Hematopoietic multipotent progenitor cell (in vitro differentiated cells): ENCODE measurements around the gene DEGS2. TPM values are rescaled to one million over a fixed set of nuclear protein-coding genes. Genes with fewer than 3 reads are reported as not detected.

Source experiments
- DNase-seq, 3 donors: peaks; one replicate each; pipeline ENCODE4 v3.0.0-alpha.2; 2011 to 2015; ENCODE audit warnings: low read depth in 2 of 3, low spot score in 2 of 3
- total RNA-seq: library from RNA; depleted of rRNA; stranded (reverse); fragments of >200 nt; gene quantifications from one replicate; pipeline ENCODE4 v1.2.3, GENCODE V29; 2012

The DEGS2 gene
- total RNA-seq, 1 donor: 12.4 TPM

DNA sequence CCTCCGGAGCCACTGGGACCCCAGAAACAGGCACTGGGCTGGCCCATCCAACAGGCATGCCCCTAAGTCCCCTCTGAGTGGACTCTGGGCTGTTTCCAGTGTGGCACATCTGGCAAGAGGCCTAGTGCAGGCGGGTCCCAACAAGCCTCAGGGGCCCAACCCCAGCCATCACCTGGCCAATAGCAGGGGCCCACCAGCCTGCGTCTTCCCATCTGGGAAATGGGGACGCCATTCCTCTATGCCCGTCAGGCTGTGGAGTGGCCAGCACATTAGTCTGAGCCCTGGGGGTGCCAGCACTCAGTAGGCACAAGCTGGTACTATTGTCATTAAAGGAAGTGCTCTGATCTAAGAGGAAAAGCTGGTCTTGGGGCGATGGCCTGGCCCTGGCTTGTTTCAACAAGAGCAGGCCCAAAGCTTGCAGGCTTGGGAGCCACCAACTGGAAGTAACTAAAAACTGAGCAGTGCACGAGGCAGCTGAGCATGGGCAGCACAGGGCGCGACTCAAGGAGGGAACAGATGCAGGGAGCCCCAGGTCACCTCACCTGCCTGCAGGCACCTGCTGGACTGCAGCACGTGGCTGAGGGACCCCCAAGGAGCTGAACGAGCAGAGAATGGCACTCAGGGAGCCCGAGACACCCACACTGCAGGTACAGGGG lies 8.4 kb downstream of the DEGS2 start:
- no peak for DNase-seq

DNA sequence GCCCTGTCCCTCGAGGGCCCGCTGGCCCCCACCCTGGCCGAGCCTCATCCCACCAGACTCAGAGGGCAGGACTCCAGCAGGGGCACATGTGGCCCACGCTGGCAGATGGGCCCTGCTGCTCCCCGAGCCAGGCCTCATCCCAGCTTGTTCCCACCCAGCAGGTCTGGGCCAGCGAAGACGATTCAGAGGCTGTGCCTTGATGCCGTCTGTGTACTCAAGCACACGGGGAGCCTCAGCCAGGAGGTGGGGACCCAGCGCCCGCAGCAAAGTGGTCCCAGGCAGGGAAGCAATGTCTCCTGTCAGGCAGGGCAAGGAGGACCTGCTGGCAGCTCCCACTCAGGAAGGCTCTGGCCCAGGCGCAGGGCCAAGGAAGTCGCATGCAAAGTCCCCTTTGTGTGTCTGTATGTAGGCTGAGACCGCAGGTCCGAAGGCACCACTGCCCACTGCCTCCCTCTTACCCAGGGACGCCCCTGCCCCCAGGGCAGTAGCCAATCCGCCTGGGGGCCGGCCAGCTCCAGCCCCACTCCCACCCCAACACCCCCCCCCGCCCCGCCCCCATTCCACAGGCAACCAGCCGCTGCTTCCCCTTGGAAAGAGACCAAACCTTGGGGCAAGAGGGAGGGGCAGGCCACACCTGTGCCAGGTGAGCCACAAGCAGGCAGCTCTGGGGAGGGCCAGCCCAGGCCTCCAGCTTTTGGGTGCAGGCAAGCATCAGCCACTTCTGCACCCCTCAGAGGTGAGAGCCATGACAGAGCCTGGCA lies 9.4 kb downstream of the DEGS2 start:
- no peak for DNase-seq

DNA sequence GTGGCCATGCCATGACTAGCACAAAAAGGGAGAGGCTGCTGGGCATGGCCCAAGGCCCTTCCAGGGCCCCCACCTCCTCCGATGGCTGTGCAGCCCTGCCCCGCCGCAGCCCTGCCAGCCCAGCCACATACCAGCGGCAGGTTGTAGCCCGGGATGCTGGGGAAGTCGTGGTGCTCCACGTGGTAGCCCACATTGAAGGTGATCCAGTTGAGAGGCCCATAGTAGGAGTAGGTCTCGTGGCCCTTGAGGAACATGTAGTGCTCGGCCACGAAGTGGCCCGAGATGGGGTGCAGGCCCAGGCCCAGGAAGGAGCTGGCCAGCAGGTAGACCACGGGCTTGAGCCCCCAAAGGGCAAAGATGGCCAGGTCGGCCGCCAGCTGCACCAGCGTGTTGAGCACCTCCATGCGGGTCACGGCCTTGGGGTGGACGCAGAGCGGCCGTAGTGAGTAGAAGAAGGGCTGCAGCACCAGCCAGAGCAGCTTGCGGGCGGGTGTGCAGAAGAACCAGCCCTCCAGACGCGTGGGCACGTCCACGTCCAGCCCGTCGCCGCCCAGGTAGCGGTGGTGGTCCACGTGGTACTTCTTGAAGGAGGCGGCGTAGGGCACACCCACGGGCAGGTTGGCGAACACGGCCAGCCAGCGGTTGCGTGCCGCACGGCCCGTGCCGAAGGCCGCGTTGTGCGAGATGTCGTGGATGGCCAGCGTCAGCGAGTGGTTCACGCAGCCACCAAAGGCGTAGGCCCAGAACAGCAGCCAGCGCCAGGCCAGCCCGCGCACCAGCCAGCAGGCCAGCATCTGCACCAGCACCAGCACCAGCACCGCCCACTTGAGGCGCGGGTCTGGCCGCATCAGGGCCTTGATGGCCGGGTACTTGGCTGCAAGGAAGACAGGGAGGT lies 10.4 kb downstream of the DEGS2 start:
- no peak for DNase-seq

DNA sequence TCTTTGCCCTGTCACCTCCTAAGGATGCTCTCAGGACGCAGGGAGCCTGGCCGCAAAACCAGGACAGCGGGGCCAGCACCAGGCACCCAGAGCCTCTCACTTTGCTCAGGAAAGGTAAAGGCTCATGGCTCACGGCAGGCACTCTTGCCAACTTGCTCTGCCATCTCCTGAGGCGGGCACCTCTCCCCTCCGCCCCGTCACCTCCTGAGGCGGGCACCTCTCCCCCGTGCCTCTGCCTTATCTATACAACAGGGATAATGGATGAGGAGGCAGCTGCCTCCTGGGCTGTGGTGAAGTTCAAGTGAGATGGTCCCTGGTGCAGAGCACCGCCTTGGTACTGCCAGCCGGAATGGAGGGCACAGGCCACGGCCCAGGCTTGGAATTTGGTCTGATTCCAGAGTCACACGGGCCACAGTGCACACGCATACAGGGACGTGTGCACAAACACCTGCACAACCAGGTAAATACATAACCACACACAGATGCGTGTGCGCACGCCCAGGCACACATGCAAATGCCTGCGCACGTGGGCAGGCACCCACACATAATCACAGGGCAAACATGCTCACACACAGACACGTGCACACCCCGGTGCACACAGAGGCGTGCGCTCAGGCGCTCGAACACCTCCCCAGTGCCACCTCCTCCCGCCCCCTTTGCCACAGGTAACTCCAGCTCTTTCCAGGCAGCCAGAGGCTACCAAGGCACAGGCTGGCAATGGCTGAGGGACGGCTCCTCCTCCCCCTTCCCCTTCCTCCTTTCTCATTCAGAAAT lies 11.6 kb downstream of the DEGS2 start:
- no peak for DNase-seq

DNA sequence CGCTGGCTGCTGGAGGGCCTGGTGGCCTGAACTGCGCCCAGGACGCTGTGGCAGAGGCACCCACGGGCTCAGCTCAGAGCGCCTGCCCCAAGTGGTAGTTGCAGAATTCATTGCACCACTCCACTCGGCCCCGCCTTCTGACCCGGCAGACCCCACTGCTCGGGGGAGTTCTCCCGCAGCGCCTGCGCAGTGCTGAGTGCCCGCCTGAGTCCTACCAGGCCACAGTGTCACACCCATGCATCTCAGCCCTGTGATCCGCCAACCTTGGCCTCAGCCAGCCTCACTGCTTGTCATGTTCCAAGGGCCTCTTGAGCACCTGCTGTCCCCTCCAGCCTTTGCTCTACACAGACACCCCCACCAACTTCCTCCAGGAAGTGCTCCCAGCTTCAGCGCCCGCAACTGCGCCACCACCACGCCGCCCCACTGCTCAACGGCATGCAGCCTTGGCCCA lies 12.2 kb downstream of the DEGS2 start:
- peak; percentile 22 to 71 (median 52) for DNase-seq

DNA sequence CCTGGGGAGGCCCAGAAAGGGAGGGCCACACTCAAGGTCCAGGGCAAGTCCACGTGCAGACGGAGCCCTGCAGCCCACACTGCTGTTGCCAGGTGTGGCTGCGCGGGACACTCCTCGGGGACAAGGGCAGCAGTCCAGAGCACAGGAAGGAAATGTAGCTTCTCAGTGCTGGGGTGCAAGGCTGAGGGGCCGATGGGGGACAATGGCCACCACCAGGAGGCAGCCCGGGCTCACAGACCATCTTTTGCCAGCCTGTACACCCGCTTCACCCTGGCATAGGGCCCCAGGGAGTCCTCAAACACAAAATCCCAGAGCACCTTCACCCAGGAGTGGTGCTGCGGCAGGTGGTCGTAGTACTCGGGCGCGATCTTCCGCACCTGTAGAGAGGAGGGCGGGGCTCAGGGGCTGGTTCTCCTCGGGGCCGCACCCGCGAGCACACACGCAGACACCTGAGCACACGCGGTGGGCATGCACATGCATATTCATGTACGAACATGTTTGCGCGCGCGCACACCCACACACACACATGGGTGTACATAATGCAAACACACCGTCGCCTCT lies 12.8 kb downstream of the DEGS2 start:
- peak in 1 of 3 donors; percentile 45 for DNase-seq

DNA sequence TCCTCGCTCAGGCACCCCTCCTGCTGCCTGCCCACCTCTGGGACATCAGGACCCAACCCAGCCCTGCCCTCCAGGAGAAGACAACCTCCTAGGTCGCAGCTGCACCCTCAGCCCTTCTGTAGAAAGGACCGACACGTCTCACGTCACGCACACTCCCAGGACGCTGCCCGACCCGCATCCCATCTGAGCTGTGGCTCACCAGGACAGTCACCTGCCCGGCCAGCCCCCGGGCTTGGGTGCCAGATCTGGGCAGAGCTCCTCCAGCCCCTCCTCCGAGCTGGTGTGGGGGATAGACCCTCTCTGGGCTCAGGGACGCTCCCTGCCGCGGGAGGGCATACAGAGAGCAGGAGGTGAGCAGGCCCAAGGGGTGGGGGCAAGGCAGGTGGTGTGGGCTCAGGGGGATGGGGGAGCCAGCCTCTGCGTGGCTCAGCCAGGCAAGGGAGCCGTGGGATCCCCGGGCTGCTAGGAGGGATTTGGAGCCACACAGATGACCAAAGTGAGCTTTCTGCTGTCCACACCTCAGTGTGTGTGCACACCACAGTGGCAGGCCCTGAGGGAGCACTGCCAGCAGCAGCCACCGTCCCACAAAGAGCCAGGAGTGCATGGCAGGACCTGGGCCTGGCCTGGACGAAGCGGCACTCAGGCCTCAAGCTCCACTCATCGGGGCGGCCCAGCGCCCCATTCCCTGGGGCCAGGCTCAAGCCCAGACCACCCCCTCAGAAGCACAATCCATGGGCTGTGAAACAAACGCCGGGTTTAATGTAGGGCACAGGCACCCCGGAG lies 13.6 kb downstream of the DEGS2 start:
- DNase-seq: no peak

DNA sequence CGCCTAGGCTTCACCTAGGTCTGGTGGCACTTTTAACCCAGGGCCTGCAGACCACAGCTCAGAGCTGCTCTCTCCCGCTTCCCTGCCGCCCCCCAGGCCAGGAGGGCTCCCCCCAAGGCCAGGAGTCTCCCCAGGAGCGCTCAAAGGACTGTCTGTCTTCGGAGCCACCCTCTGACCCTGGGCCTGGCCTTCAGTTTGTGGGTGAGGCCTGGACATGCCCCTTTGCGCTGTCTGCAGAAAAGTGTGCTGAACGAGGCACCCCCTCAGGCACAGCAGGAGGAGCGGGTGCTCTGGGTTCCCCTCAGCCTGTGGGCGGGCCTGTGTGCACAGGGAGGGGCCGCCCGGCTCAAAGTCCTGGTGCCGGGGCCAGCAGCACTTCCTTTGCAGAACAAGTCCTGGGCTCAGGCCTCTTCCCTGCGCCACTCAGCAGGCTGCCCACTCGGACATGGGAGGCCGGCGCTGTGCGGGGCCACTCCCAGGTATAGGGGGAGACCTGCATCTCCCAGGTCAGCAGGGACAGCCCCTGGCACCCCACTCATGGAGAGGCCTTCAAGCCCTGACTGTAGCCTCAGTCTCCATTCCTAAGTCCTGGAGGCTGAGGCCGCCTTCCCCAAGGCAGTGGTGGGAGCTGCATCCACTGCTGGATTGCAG lies 14.3 kb downstream of the DEGS2 start:
- DNase-seq: no peak

DNA sequence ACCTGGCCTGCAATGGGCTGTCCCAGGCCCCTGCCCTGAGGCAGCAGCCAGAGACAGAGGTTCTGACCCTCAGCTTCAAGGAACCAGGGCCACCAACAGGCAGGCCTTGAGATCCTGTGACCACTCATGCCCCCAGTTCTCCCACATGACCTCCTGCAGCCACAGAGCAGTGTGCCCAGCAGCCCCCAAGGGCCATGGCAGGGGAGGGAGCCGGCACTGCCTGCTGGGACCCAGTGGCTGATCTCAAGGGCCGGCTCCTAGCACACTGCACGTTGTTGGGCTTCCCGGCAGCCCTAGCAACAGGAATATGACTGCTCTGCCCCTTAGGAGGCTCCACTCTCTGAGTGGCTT lies 14.8 kb downstream of the DEGS2 start:
- no peak for DNase-seq

DNA sequence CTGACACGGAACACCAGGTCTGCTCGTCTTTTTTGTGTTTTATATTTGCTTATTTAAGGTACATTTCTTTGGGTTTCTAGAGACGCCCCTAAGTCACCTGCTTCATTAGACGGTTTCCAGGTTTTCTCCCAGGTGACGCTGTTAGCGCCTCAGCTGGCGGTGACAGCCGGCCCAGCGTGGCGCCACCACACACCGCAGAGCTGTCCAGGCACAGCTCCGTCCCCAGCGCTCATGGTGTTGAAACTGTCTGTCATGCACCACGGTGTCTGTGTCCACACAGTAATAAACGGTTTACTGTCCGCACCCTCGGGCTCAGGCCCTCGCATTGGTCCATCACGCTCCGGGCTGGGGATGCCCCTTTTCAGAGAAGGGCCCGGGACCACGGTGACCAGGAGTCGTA lies 15.5 kb downstream of the DEGS2 start:
- no peak for DNase-seq

DNA sequence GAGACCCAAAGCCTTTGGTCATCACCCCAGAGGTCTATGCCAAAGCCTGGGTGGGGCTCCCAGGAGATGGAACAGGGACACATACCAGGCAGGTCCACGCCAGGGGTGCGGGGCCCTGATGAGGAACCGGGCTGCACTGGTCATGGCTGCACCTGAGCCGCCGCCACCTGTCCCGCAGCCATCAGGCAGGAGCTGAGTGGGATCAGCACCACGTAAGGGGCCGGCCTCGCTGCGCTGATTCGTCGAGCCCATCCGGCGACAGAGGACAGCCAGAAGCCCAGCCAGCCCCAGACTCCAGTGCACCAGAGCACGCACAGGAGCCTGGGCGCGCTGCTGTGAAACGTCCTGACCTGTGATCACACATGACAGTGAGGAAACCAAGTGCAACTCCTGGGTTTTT lies 15.9 kb downstream of the DEGS2 start:
- DNase-seq: no peak

DNA sequence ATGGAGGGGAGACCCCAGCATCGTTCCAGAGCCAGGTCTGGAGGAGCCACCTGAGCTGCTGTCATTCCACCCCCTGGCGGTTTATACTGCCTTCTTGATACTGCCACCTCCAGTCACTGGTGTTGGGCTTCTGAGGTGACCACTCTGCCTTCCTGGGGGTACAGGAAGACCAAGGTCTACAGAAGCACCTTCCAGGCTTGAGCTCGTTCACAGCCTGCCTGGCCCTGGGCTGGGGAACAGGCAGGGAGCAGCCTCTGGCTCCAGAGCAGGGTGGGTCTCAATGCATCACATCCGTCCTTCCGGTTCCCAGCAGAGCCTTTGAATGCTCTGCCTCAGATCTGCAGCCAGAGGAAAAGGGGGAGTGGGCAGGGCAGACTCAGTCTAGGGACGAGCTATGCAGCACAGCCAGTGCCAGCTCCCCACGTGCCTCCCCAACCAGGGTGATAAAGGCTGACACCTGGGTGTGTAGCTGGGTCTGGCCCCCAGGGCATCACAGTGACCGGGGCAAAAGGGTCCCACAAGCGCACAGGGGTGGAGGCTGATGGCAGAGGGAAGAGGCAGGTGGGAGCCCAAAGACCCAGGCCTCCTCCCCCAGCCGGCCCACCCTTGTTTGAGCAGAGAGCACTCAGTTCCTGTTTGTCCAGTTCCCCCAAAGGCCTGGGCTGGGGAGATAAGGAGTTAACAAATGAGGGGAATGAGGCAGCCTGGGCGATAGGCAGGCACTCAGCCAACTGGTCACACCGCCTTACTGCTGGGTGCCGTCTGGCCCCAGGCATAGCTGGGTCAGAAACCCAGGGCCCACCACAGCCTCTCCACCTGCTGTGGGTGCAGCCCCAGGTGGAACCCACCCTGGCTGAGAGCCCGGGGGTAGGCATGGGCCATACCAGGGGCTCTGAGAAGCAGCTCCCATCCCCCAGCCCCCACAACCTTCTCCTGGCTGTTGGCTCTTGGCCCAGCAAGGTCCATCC lies 17.1 kb downstream of the DEGS2 start:
- peak in 2 of 3 donors; percentile 87 to 94 for DNase-seq

DNA sequence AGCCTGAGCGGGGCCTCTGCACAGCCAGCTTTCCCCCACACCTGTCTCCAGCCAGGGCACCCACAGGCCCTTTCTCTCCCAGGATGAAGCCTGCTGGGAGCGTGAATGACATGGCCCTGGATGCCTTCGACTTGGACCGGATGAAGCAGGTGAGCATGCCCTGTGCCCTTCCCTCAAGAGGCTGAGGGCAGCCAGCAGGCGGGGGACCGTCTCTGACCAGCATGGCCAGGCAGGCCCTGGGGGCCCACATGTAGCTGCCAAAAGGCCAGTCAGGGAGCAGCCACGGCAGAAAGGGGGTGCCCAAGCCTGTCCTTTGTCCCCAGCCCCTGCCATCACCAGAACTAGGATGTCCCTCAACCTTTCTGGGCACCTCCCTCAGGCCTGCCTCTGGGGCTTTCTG lies 18.3 kb downstream of the DEGS2 start:
- DNase-seq: no peak

DNA sequence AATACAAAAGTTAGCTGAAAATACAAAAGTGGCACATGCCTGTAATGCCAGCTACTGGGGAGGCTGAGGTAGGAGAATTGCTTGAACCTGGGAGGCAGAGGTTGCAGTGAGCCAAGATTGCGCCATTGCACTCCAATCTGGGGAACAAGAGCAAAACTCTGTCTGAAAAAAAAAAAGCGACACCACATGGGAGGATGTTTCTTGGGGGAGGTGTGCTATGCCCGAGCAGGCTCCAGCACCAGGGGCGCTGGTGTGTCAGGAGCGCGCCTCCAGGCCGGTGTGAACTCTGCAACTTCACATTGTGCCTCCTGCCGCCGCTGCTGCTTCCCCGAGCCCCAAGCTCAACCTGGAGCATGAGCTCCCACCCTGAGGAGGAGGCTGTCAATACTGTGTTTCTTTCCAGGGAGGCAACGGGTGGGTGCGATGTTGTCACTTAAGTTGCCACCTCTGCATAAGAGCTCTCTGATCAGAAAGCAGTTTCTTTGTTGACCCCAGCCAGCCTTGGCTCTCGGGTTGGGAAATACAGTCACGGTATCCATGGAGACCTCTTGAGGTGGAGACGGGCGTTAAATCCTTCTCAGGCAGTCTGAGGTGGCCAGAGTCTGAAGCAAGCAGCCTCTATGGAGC lies 18.9 kb downstream of the DEGS2 start:
- DNase-seq: peak in 2 of 3 donors; percentile 44 to 63

DNA sequence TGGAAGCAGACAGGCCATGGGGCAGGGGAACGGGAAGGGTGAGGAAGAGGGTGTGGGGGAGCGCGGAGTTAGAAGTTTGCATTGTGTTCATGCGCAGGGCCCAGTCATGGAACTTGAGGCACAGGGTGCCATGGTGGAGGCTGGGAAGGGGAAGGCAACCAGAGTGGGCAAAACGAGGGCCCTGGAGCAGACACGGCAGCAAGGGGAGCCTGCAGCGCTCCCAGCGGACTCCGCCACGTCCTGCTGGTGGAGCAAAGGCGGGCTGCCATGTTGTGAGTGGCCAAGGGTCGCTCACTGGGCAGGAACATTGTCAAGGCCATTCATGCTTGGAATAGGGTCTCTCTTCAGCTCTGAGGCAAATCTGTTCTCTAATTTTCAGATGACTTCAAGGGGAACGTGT lies 20.5 kb downstream of the DEGS2 start:
- DNase-seq: no peak

DNA sequence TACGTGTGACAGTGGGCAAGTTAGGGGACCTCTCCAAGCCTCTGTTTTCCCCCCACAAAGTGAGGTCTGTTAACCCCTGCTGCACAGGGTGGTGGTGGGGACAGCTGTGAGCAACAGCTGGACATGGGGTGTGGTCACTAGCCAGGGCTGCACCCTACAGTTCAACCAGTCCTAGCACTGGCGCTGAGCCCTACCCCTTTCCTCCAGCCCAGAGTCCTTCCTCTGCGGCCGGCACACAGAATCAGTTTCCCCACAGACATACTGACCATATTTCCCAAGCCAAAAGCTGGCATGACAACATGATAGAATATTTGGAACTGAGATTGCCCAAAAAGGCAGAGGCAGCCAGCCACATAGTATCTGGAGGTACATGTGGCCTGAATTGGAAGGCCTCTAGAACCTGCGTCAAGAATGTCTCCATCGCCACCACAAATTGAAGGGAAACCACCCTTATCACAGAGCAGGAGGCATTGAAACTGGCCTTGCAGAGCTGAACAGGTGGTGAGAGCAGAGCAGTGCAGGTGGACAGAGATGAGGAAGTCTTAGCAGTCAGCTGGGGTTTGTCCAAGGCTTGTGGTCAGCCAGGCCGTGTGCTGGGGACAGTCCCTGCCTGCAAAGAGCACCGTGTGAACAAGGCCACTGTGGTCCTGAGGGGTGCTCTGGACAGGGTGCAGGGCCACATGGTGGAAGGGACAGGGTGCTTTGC lies 21.2 kb downstream of the DEGS2 start:
- peak in 1 of 3 donors; percentile 22 for DNase-seq

DNA sequence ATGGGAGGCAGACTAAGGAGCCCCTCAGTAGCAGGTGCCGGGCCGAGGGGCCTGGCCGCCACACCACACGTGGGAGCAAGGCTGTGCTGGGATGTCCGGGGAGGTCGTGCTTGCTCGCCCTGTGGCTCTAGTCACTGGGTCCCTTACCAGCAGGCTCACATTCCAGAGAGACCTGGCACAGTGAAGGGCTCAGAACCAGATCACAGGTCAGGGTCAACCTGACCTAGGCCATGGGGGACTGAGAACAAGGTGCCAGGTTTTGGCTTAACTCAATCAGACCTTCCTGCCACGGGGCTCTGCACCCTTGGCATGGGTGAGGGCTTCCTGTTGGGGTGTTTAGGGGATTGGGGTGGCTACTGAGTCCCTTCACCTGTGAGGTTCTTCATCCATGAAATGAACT lies 22.3 kb downstream of the DEGS2 start:
- DNase-seq: no peak
